K562 (cell line): ENCODE measurements around the gene FKBP11. TPM values are rescaled to one million over a fixed set of nuclear protein-coding genes. Genes with fewer than 3 reads are reported as not detected.

Source experiments
- ATAC-seq: fragments of 200-7000 bp; cut with Tn5 transposase; 3 replicates; pipeline ENCODE4 v1.9.1; 2020; ENCODE audit warnings: moderate library complexity
- BruUV-seq: library from RNA; stranded (reverse); fragments of 400-500 nt; replicated peaks from 2 replicates; lab custom pipeline; 2021; lab: Mats Ljungman, UMichigan
- CTCF ChIA-PET: fragments of 300-600 bp; formaldehyde crosslinking; extraction: SDS; loops from one replicate; lab custom pipeline; 2021; ENCODE audit warnings: low intra/inter-chr PET ratio; lab: Yijun Ruan, JAX
- POLR2A ChIA-PET: fragments of 300-600, 350-650 bp; sonication (Branson Sonifier 250); formaldehyde crosslinking; extraction: SDS; loops from one replicate; lab custom pipeline; 2021; ENCODE audit warnings: antibody characterized with exemption, inconsistent platforms; lab: Yijun Ruan, JAX
- DNase-seq, 4 experiments: peaks; one replicate each; pipeline versions ENCODE4 v3.0.0 to v3.0.0-alpha.2; 2011 to 2018; ENCODE audit warnings: low spot score in 3 of 4, mixed read lengths in 3 of 4; ENCODE audit errors: extremely low read depth in 1 of 4
- FAIRE-seq: peaks from 2 replicates; lab custom pipeline; 2011; peaks lifted over from hg19 to GRCh38; lab: Jason Lieb, UNC
- H2AFZ ChIP-seq: 2 replicates; pipeline ENCODE4 v1.6.0; 2011; ENCODE audit warnings: low read depth, low read length, control low read depth, inconsistent platforms
- H3K27ac ChIP-seq: fragments of 200-600 bp; 3 replicates; pipeline ENCODE4 v1.8.0; 2011; ENCODE audit warnings: low read depth, mild to moderate bottlenecking, control low read depth, inconsistent platforms, low read length, moderate library complexity, mixed read lengths; ENCODE audit errors: extremely low read depth
- H3K27me3 ChIP-seq, 2 experiments: fragments of 300-600 bp in 1 of 2; 2 replicates in 1 of 2; 3 replicates in 1 of 2; pipeline versions ENCODE4 v1.6.0 to v1.8.0; 2011; ENCODE audit warnings: inconsistent platforms in 2 of 2, low read length in 2 of 2, mild to moderate bottlenecking in 1 of 2, mixed read lengths in 1 of 2, moderate library complexity in 1 of 2; ENCODE audit not compliant: control insufficient read depth in 2 of 2, insufficient read depth in 2 of 2
- H3K36me3 ChIP-seq: fragments of 300-600 bp; 3 replicates; pipeline ENCODE4 v1.8.0; 2011; ENCODE audit warnings: mild to moderate bottlenecking, low read length, inconsistent platforms; ENCODE audit not compliant: control insufficient read depth, insufficient read depth
- H3K4me1 ChIP-seq, 2 experiments: fragments of 200-600 bp in 1 of 2; replicated peaks in 1 of 2; 2 replicates in 1 of 2; 3 replicates in 1 of 2; pipeline versions ENCODE4 v1.5.1 to v1.8.0; 2011; ENCODE audit warnings: inconsistent platforms in 2 of 2, low read length in 2 of 2, mild to moderate bottlenecking in 1 of 2, mixed read lengths in 1 of 2, moderate library complexity in 1 of 2; ENCODE audit not compliant: control insufficient read depth in 2 of 2, insufficient read depth in 2 of 2
- H3K4me2 ChIP-seq: 2 replicates; pipeline ENCODE4 v1.6.1; 2011; ENCODE audit warnings: low read length, control low read depth, inconsistent platforms, mixed read lengths; ENCODE audit not compliant: insufficient read depth
- H3K4me3 ChIP-seq: fragments of 200-600 bp; sonication (generic), shearing (Covaris generic); 2 replicates; pipeline ENCODE4 v1.5.1; 2016; ENCODE audit warnings: control low read depth, inconsistent platforms
- H3K79me2 ChIP-seq: fragments of 200-600 bp; 3 replicates; pipeline ENCODE4 v1.8.0; 2011; ENCODE audit warnings: low read length, inconsistent platforms; ENCODE audit not compliant: control insufficient read depth, insufficient read depth
- H3K9ac ChIP-seq, 2 experiments: 2 replicates each; pipeline versions ENCODE4 v1.6.0 to v1.6.1; 2011; ENCODE audit warnings: low read depth in 2 of 2, low read length in 2 of 2, control low read depth in 1 of 2, inconsistent platforms in 1 of 2, mild to moderate bottlenecking in 1 of 2, mixed read lengths in 1 of 2; ENCODE audit not compliant: insufficient read depth in 1 of 2
- H3K9me1 ChIP-seq: one replicate; pipeline ENCODE4 v1.6.0; 2011; ENCODE audit warnings: inconsistent platforms, mild to moderate bottlenecking, low read length, moderate library complexity; ENCODE audit not compliant: control insufficient read depth, insufficient read depth
- H3K9me3 ChIP-seq: replicated peaks from 2 replicates; pipeline ENCODE4 v1.5.1; 2011; ENCODE audit warnings: low read depth, low read length, inconsistent platforms; ENCODE audit not compliant: control insufficient read depth, insufficient read depth
- H4K20me1 ChIP-seq: replicated peaks from 2 replicates; pipeline ENCODE4 v1.6.1; 2011; ENCODE audit warnings: low read length, inconsistent platforms, mixed read lengths; ENCODE audit not compliant: control insufficient read depth, insufficient read depth
- BRD4 ChIP-seq: fragments of 200-600 bp; sonication (generic); IDR thresholded peaks from 2 replicates; pipeline ENCODE4 v1.6.1; 2017; ENCODE audit warnings: inconsistent platforms
- BRF1 ChIP-seq: IDR thresholded peaks from 3 replicates; pipeline ENCODE4 v1.6.1; 2011; ENCODE audit warnings: borderline replicate concordance, mild to moderate bottlenecking; ENCODE audit not compliant: insufficient read length; ENCODE audit errors: extremely low read depth
- FOS ChIP-seq: IDR thresholded peaks from 3 replicates; pipeline ENCODE4 v1.6.1; 2011; ENCODE audit not compliant: insufficient read length; ENCODE audit errors: extremely low read depth
- FOXA1 ChIP-seq: fragments of 450-650 bp; IDR thresholded peaks from 2 replicates; pipeline ENCODE4 v1.6.1; 2016; ENCODE audit warnings: mild to moderate bottlenecking, borderline replicate concordance
- HNRNPL ChIP-seq: fragments of 200-400 bp; formaldehyde crosslinking; IDR thresholded peaks from 2 replicates; pipeline ENCODE4 v1.6.1; 2017; ENCODE audit warnings: low read depth, mild to moderate bottlenecking, low read length
- TBP ChIP-seq: optimal IDR thresholded peaks from 2 replicates; pipeline ENCODE3; 2011; ENCODE audit warnings: low read depth, low read length, improper control_type of control experiment
- THRB ChIP-seq: fragments of 450-650 bp; formaldehyde crosslinking; conservative IDR thresholded peaks from 2 replicates; pipeline ENCODE4 v1.4.0; 2022; ENCODE audit warnings: mild to moderate bottlenecking, missing genetic modification characterization
- XRCC5 ChIP-seq: fragments of 200-400 bp; formaldehyde crosslinking; IDR thresholded peaks from 2 replicates; pipeline ENCODE4 v1.6.1; 2017; ENCODE audit warnings: low read depth, mild to moderate bottlenecking, low read length
- ZFP91 ChIP-seq: sonication (generic); formaldehyde crosslinking; IDR thresholded peaks from 2 replicates; pipeline ENCODE4 v1.8.0; 2022; ENCODE audit warnings: mild to moderate bottlenecking, missing genetic modification reagents
- ZNF184 ChIP-seq: sonication (generic); formaldehyde crosslinking; IDR thresholded peaks from 2 replicates; pipeline ENCODE4 v1.5.0; 2020; ENCODE audit warnings: missing genetic modification reagents
- ZNF282 ChIP-seq: sonication (generic); formaldehyde crosslinking; IDR thresholded peaks from 2 replicates; pipeline ENCODE4 v1.8.1; 2023; ENCODE audit warnings: missing genetic modification reagents
- ZNF347 ChIP-seq: fragments of 450-650 bp; formaldehyde crosslinking; IDR thresholded peaks from 2 replicates; pipeline ENCODE4 v1.4.0; 2020; ENCODE audit warnings: low read depth, mild to moderate bottlenecking, moderate library complexity
- ZNF780A ChIP-seq: fragments of 250-450 bp; sonication (Bioruptor Pico); IDR thresholded peaks from 2 replicates; pipeline ENCODE4 v1.5.0; 2021; ENCODE audit warnings: mild to moderate bottlenecking
- WGBS: fragments of 100-300 bp; shearing (Covaris generic); methylation state at CpG from one replicate; pipeline ENCODE4 v1.1.6; 2016; ENCODE audit warnings: low coverage, mixed read lengths; ENCODE audit not compliant: insufficient coverage; ENCODE audit errors: missing lambda C conversion rate; 5-methylcytosine and 5-hydroxymethylcytosine counted together
- in situ Hi-C: fragments of 300-500 bp; cut with MboI; formaldehyde crosslinking; loops from 4 replicates; pipeline ENCODE4 v1.15.0; 2018; ENCODE audit warnings: inconsistent platforms, mixed read lengths
- intact Hi-C: fragments of 100-400 bp; cut with micrococcal nuclease; formaldehyde crosslinking; loops from 2 replicates; pipeline ENCODE4 v1.14.2; 2022
- polyA plus RNA-seq, 8 experiments: library from polyadenylated mRNA; depleted of rRNA in 4 of 8; stranded (reverse) in 5 of 8; unstranded in 3 of 8; fragments of >200 nt; fragmentation: Nextera tagmentation in 2 of 8; fragmentation: Illumina TruSeq in 1 of 8; extraction: Ambion mirVana in 2 of 8; extraction: Trizol in 1 of 8; gene quantifications; 2 replicates each; pipeline versions ENCODE4 v1.2.1 to v1.2.3, GENCODE V29; 2011 to 2014; ENCODE audit warnings: inconsistent platforms in 1 of 8, missing spikeins in 1 of 8
- total RNA-seq, 7 experiments: library from RNA; depleted of rRNA in 6 of 7; stranded (reverse); fragments of >200 nt in 6 of 7; fragmentation: Illumina TruSeq in 2 of 7; extraction: Trizol in 2 of 7; gene quantifications; 2 replicates each; pipeline versions ENCODE4 v1.2.1 to v1.2.3, GENCODE V29; 2011 to 2021; ENCODE audit warnings: low replicate concordance in 1 of 7

FKBP11 gene
- total and polyA plus RNA-seq, 9 of the 15 experiments (the other 6 are each of a cell fraction or from before 2014, with no cell fraction given) = 1.6 to 8.2 (median 5.8) TPM

DNA sequence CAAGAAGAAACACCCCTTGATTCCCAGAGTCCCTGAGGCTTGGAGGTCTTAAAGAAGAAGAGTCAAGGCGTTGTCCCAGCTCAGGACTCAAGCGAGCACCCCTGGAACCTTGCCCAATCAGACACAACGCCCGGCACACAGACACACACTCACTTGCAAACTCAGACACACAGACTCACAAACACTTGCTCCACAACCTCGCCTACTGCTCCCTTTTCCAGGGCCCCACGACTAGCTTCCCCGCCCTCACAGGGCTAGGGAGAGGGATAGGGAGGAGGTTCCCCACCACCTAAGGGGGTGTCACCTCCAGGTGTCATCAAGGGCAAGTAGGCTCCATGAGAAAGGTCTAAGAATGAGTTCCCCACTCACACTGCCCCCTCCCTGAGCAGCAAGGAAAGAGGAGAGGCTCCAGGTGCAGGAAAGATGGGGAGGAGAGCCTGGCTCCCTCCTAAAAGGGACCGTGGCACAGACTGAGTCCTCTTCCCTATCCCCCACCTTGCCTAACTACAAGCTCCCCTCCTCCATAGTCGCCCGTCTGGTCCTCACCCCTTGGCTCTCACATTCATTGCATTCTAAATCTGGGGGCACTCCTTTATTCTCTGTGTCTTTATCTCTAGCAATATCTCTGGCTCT lies 45.5 kb upstream of the FKBP11 start:
- WGBS = 37% methylated on average over 10 of the region's 10 CpGs
- peak overlapping the region; percentile 42 for H3K4me3 ChIP-seq
- no peaks in the 10 kb centered on the region for H3K79me2 ChIP-seq
- ChIA-PET POLR2A (interaction anchor here (0.8 kb wide), 1 partner anchor 43 kb away, joined by 3 read pairs; no protein-coding TSS in a partner anchor), CTCF (interaction anchor here (0.7 kb wide), 1 partner anchor 35 kb away, joined by 3 read pairs; no protein-coding TSS in a partner anchor)
- TSS peak; percentile 76 for BruUV-seq
- ATAC-seq (peak; percentile 5; the same call in 2 of the 3 replicates), DNase-seq (peak in 2 of 4 experiments; percentile 23 to 31), FAIRE-seq (no peak)
- no peak for TF ChIP-seq FOS
- TF ChIP-seq TBP = no peak
- TF ChIP-seq ZFP91 = no peak
- no peak for TF ChIP-seq BRD4
- no peak for TF ChIP-seq THRB (CRISPR knock-in tag)
- no peak for TF ChIP-seq ZNF282 (CRISPR knock-in tag)
- TF ChIP-seq ZNF184 (CRISPR knock-in tag) = no peak
- no peak for TF ChIP-seq HNRNPL
- TF ChIP-seq ZNF347 = no peak
- no peak for TF ChIP-seq BRF1
- no peak for TF ChIP-seq FOXA1
- no peak for TF ChIP-seq XRCC5
- no peak for TF ChIP-seq ZNF780A
- peak overlapping the region; percentile 54 to 90; a peak in 3 of 4 replicates for H3K9ac ChIP-seq
- 0 out of 5 replicates have a peak, but pooled peaks cover 0 to 5% of the 10 kb centered on the region in 2 experiments for H3K27me3 ChIP-seq
- no peaks in the 10 kb centered on the region for H3K9me3 ChIP-seq
- H4K20me1 ChIP-seq = no peaks in the 10 kb centered on the region; the same call in 1 of the 2 replicates
- peak overlapping the region; percentile 93 for H2AFZ ChIP-seq
- H3K9me1 ChIP-seq = no peaks in the 10 kb centered on the region
- in situ Hi-C loops = no loop called here
- H3K36me3 ChIP-seq = no peaks in the 10 kb centered on the region
- intact Hi-C loops = loop anchor here (10.0 kb wide), 1 partner anchor 374 kb away; the partner anchor contains the start of gene DNAJC22
- no peak overlapping the region for H3K27ac ChIP-seq
- peak overlapping the region; percentile 83 for H3K4me2 ChIP-seq
- H3K4me1 ChIP-seq = peaks cover 9 to 53% of the 10 kb centered on the region in 2 experiments; a peak in 4 of 5 replicates
